DND-41 (cell line): ENCODE results near the gene EFCAB10.

Experiments used
- EZH2 ChIP-seq: IDR thresholded peaks from 3 replicates; pipeline ENCODE4 v1.6.1; 2012; ENCODE audit warnings: borderline replicate concordance, low read depth, mild to moderate bottlenecking, moderate library complexity, low read length, inconsistent platforms; ENCODE audit not compliant: severe bottlenecking
- TF ChIP-seq, protein P1 (sequence below): IDR thresholded peaks from 2 replicates; pipeline ENCODE4 v1.5.1; 2012; ENCODE audit warnings: borderline replicate concordance, low read length, moderate library complexity, mild to moderate bottlenecking; ENCODE audit not compliant: poor library complexity, severe bottlenecking; ENCODE audit errors: extremely low read depth

- TF ChIP-seq, protein P1, sequence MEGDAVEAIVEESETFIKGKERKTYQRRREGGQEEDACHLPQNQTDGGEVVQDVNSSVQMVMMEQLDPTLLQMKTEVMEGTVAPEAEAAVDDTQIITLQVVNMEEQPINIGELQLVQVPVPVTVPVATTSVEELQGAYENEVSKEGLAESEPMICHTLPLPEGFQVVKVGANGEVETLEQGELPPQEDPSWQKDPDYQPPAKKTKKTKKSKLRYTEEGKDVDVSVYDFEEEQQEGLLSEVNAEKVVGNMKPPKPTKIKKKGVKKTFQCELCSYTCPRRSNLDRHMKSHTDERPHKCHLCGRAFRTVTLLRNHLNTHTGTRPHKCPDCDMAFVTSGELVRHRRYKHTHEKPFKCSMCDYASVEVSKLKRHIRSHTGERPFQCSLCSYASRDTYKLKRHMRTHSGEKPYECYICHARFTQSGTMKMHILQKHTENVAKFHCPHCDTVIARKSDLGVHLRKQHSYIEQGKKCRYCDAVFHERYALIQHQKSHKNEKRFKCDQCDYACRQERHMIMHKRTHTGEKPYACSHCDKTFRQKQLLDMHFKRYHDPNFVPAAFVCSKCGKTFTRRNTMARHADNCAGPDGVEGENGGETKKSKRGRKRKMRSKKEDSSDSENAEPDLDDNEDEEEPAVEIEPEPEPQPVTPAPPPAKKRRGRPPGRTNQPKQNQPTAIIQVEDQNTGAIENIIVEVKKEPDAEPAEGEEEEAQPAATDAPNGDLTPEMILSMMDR, result no peak
- no peak for TF ChIP-seq EZH2
These were observed 16.1 kb downstream of the EFCAB10 start for GRCh38 chr7:105565190-105565589.
